Dermis microvascular lymphatic vessel endothelial cell (primary cell): Measurements from ENCODE around the gene NPIPA2. TPM values are rescaled to one million over a fixed set of nuclear protein-coding genes. Genes with fewer than 3 reads are reported as not detected.

Experiments used
- total RNA-seq: library from RNA; depleted of rRNA; stranded (reverse); fragments of >200 nt; gene quantifications from 2 replicates; pipeline ENCODE4 v1.2.1, GENCODE V29; 2014

Gene NPIPA2
- total RNA-seq, 1 donor from 2014 or later, result 0.26 TPM

Other genes starting within 250 kb of the NPIPA2 start
- gene PARN, start 112.3 kb upstream of the NPIPA2 start, total RNA-seq, result 16.4 and 18.9 TPM in 2 replicates
- gene BFAR, start 109.6 kb upstream of the NPIPA2 start, total RNA-seq, result 60.8 and 72.4 TPM in 2 replicates
- not detected in 2 replicates for gene PLA2G10, start 48.2 kb upstream of the NPIPA2 start, total RNA-seq
- 0.25 and 0.26 TPM in 2 replicates for gene NPIPA3, start 39.1 kb upstream of the NPIPA2 start, total RNA-seq
- gene NOMO1, start 91.2 kb downstream of the NPIPA2 start, total RNA-seq, result 89.6 and 121 TPM in 2 replicates
- 11.3 and 25.4 TPM in 2 replicates for gene NPIPA1, start 194.9 kb downstream of the NPIPA2 start, total RNA-seq
- gene PDXDC1, start 232.5 kb downstream of the NPIPA2 start, total RNA-seq, result 79.7 and 113 TPM in 2 replicates